Measurements from ENCODE around the gene KIF1C. TPM values are rescaled to one million over a fixed set of nuclear protein-coding genes. Genes with fewer than 3 reads are reported as not detected.
"Not testable (repeated sequence)": the region's sequence is repeated elsewhere in the genome, so short reads cannot be mapped to it uniquely, and the experiment has no call there.

The KIF1C gene
- polyA plus RNA-seq, 3 donors = 36.0 to 113 (median 78.9) TPM

DNA sequence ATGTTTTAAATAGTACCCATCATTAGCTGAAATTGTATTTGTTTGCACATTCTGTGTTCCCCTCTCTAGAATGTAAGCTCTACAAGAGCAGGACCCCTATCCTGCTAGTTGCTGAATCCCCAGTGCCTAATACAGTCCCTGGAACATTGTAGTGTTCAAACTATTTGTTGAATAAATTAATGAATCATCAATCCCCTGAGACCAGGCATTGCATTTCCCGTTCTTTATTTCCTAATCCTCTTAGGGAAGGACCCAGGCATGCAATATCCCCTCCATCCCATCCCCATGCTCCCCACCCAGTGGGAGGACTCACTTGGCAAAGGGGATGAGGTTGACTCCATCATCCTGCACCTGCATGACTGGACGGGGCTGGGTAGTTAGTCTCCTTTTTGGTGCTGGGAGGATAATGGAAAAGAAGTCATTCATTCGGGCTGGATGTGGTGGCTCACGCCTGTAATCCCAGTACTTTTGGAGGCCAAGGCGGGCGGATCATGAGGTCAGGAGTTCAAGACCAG lies 3.6 kb upstream of the KIF1C start:
- H3K27ac ChIP-seq (ENCODE audit: low read depth, low read length) = no peak overlapping the region
- 78 to 86% (median 84%) methylated on average over 6 of the region's 6 CpGs for whole genome bisulfite sequencing, 3 donors

DNA sequence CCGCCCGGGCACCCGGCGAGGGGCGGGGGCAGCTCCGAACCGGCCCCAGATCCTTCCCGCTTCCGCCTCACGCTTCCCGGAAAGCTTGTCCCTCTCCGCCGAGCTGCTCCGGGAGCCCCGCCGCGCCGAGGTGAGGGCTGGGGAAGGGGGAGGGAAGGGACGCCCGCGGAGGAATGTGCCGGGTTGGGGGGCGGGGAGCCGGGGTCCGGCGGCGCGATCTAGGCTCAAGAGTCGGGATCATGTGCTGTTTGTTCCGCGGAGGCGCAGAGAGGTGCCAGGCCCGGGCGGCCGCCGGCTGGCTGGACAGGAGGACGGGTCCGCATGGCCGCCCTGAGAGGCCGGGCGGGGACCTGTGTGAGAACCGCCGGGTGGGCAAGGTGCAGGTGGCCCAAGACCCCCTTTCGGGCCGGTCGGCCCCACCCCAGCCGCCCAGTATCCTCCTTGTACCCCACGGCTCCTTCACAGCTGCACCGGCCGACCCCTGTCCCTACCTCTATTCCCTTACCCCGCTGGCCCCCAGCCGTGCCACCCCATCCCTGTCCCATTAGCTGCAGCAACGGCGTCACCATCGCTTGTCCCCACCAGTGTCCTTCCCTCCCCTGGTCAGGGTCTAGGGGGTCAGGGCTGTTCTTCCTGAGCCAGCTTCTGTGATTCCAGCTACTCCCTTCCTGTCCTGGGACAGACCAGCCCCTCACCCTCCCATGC lies 429 bp downstream of the KIF1C start:
- WGBS, 3 donors = 1 to 2% (median 2%) methylated on average over 42 to 55 of the region's 55 CpGs
- H3K27ac ChIP-seq (ENCODE audit: low read depth, low read length) = no peak overlapping the region

DNA sequence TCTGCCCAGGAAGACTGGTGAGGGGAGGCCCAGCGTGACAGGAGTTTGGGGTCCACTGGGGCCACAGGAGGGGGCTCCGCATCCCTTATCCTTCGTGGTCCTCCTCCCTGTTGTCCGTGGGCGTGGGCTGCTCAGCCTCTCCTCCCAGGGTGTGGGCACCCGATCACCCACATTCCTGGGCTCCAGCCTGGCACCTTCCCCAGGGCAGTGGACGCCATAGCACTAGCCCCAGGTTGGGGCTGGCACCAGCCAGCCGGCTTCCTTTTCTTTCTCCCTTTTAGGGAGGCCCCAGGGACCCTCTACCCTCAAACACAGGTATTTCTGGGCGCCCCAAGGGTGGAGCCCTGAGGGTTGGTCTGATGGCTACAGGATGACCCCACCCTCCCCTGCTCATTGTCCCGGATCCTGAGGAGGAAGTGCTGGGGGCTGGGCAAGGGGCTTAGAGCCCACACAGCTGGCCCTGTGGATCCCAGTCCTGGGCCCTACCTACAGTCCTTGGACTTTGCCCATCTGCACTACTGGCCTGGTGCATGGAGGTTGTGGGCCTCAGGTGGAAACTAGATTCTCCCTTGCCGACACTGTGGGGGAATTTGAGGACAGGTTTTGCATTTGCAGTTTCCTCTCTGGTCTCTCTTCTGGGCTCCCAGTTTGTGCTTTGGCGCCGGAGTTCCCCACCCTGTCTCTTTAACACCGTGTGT lies 1.1 kb downstream of the KIF1C start:
- no peak overlapping the region for H3K27ac ChIP-seq (ENCODE audit: low read depth, low read length)
- WGBS, 3 donors = 12 to 30% (median 20%) methylated on average over 14 of the region's 14 CpGs

DNA sequence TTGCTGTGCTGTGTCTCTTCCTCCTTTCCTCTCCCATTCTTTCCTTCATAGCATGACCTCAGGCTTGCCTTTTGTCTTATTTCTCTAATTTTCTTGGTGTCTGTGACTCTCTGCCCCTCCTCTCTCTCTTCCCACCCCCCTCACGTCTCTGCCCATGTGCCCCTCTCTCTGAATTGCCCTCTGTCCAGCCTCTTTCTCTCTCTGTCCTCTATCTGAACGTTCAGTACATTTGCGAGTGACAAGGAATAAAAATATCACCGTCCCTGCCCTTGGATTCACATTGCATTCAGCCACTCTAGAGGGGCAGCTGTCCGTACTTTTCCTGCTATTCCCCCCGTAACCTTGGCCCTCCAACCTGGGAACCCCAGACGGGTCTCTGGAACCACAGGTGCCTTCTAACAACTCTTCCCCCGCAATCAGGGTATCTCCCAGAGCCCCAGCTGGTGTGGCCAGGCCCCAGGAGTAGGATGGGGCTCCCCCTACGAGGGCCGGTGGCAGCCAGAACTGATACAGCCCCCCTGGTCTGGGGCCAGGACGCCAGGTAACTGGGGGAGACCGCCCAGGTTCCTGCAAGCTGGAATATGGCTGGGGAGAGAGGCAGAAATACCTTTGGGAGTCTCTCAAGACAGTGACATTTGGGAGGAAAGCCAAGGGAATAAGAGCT lies 1.8 kb downstream of the KIF1C start:
- no peak overlapping the region for H3K27ac ChIP-seq (ENCODE audit: low read depth, low read length)
- 39 to 78% (median 69%) methylated on average over 12 of the region's 12 CpGs for WGBS, 3 donors

DNA sequence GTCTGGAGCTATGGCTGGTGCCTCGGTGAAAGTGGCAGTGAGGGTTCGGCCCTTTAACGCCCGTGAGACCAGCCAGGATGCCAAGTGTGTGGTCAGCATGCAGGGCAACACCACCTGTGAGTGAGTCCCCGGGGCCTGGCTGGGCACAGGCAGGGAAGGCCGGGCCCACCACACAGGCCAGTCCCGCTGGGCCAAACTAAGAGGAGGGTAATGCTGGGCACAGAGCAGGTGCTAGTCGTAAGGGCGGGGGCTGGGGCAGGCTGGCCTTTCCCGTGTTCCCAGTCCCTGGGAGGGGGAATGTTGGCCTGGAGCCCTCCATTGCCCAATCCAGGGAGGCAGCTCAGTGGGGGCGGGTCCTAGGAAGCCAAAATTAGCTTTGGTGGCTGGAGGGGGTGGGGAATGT lies 2.5 kb downstream of the KIF1C start:
- no peak overlapping the region for H3K27ac ChIP-seq (ENCODE audit: low read depth, low read length)
- 40 to 67% (median 61%) methylated on average over 11 of the region's 11 CpGs for WGBS, 3 donors

DNA sequence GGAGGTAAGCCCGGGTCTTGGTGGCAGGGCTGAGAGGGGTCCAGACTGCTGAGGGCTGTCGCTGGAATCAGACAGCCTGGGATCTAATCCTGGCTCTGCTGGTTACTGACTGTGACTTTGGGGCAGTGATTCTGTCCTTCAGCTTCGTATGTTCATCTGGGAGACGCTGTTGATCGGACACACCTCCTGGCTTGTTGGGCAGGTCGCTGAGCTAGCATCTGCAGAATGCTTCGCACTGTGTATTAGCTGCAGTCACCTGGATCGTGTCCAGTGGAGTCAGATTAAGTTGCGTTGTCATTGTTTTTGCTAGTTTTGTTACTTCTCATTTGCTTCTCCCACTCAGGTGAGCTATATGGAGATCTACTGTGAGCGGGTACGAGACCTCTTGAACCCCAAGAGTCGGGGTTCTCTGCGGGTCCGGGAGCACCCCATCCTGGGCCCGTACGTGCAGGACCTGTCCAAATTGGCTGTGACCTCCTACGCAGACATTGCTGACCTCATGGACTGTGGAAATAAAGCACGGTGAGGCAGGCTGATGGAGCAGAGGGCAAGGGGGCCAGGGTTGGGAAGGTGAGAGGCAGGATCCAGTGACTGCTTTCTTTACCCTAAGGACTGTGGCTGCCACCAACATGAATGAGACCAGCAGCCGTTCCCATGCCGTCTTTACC lies 4.5 kb downstream of the KIF1C start:
- 92 to 94% (median 93%) methylated on average over 20 of the region's 20 CpGs for WGBS, 3 donors
- H3K27ac ChIP-seq (ENCODE audit: low read depth, low read length) = no peak overlapping the region

DNA sequence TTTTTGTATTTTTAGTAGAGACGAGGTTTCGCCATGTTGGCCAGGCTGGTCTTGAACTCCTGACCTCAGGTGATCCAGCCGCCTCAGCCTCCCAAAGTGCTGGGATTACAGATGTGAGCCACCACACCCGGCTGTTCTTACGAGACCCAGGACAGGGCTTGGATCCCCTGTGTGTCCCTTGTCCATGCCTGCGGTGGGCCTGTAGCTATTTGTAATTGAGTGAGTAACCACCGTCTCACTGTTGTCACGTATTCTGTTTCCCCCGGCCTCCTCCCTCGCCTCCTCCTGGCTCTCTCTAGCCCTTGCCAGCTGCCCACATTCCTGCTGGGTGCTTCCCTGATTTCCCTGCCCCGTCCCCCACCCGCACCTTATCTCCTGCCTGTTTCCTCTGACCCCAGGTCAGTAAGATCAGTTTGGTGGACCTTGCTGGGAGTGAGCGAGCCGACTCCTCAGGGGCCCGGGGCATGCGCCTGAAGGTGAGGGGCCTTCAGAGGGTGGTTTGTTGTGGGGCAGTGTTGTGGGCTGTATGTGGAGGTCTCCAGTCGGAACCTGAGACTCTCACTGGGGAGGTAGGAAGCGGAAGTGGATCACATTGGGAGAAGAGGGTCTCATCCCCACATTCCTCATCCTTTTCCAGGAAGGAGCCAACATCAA lies 5.6 kb downstream of the KIF1C start:
- WGBS, 3 donors = 94 to 96% (median 94%) methylated on average over 18 of the region's 18 CpGs
- no peak overlapping the region for H3K27ac ChIP-seq (ENCODE audit: low read depth, low read length)

DNA sequence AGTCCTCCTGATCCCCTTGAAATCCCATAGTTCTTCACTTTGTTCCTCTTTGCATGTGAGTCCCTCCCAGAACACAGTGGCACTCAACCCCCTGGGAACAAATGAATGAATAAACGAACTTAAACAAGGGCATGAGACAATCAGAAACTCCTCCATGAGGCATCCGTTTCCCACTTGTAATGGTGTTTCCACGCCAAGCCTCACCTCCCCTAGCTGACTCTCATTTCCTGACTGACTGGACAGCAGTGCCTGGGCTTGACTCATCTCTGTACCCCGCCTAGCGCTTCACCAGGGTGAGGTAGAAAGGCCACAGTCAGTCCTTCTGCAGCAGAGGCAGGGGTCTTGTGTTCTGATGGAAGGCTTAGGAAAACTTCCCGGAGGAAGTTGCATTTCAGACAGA lies 14.2 kb downstream of the KIF1C start:
- H3K27ac ChIP-seq (ENCODE audit: low read depth, low read length) = no peak overlapping the region
- WGBS, 3 donors = 75 to 86% (median 78%) methylated on average over 6 of the region's 6 CpGs

DNA sequence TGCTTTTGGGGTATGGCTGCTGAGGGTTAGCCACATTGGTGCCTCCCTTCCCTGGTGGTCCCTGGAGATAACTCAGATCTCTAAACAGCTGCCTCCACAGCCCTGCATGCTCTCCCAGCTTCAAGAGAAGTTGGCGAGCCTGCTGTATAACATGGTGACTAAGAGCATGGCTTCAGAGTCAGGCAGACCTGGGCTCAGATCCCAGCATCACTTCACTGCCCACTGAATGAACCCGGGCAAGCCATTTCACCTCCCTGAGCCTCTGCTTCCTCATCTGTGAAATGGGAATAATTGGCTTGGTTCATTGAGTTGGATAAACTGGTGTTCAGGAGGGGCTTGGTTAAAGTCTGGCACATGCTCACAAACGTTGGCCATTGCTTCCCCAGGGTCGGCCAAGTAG lies 16.6 kb downstream of the KIF1C start:
- H3K27ac ChIP-seq (ENCODE audit: low read depth, low read length) = no peak overlapping the region
- 83 to 89% (median 83%) methylated on average over 4 of the region's 4 CpGs for WGBS, 3 donors

DNA sequence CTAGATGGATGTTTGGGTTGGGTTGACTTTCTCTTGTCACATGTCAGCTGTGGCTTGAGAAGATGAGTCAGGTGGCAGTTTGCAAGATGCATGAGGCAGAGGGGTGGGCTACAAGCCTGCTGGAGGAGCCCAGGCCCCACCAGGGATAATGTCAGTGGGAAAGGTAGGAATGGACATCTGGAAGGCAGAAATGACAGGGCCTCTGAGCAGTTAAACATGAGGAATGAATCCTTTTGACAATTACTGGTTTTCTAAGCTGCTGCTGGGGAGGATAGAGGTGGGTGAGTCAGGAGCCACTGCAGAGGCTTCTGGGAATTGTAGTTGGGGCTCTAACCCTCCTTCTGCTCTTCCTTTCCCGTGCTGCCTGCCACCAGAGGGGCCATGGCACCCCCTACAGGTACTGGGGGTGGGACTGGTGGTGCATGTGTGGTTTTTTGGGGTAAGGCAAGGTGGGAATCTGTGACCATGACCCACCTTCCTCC lies 21.8 kb downstream of the KIF1C start:
- WGBS, 3 donors = 31 to 53% (median 43%) methylated on average over 1 of the region's 1 CpG

DNA sequence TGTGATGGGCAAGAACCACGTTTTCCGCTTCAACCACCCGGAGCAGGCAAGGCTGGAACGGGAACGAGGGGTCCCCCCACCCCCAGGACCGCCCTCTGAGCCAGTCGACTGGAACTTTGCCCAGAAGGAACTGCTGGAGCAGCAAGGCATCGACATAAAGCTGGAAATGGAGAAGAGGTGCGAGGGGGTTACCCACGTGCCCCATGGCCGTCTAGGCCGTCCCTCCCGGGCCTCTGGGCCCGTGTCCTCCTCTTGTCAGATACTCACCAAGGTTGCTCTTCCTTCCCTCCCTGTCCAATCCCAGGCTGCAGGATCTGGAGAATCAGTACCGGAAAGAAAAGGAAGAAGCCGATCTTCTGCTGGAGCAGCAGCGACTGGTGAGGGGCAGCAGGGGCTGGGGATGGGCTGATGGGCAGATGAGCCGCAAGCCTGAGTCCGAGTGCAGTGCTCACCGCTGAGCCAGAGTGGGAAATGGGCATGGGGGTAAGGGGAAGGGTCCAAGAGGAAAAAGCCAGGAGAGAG lies 22.8 kb downstream of the KIF1C start:
- WGBS, 3 donors = 86 to 88% (median 87%) methylated on average over 20 of the region's 20 CpGs

More for the DNA sequence above, 21.8 kb downstream of the KIF1C start:
- H3K27ac ChIP-seq (ENCODE audit: low read depth, low read length) = no peak overlapping the region

DNA sequence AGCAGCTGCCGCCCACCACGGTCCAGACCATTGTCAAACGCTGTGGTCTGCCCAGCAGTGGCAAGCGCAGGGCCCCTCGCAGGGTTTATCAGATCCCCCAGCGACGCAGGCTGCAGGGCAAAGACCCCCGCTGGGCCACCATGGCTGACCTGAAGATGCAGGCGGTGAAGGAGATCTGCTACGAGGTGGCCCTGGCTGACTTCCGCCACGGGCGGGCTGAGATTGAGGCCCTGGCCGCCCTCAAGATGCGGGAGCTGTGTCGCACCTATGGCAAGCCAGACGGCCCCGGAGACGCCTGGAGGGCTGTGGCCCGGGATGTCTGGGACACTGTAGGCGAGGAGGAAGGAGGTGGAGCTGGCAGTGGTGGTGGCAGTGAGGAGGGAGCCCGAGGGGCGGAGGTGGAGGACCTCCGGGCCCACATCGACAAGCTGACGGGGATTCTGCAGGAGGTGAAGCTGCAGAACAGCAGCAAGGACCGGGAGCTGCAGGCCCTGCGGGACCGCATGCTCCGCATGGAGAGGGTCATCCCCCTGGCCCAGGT lies 24.5 kb downstream of the KIF1C start:
- no peak overlapping the region for H3K27ac ChIP-seq (ENCODE audit: low read depth, low read length)
- WGBS, 3 donors = 95 to 96% (median 95%) methylated on average over 27 to 30 of the region's 30 CpGs

More for the DNA sequence above, 22.8 kb downstream of the KIF1C start:
- no peak overlapping the region for H3K27ac ChIP-seq (ENCODE audit: low read depth, low read length)

DNA sequence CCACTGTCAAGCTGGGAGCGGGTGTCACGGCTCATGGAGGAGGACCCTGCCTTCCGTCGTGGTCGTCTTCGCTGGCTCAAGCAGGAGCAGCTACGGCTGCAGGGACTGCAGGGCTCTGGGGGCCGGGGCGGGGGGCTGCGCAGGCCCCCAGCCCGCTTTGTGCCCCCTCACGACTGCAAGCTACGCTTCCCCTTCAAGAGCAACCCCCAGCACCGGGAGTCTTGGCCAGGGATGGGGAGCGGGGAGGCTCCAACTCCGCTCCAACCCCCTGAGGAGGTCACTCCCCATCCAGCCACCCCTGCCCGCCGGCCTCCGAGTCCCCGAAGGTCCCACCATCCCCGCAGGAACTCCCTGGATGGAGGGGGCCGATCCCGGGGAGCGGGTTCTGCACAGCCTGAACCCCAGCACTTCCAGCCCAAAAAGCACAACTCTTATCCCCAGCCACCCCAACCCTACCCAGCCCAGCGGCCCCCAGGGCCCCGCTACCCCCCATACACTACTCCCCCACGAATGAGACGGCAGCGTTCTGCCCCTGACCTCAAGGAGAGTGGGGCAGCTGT lies 25.9 kb downstream of the KIF1C start:
- WGBS, 3 donors = 85 to 91% (median 90%) methylated on average over 21 to 29 of the region's 29 CpGs
- no peak overlapping the region for H3K27ac ChIP-seq (ENCODE audit: low read depth, low read length)

DNA sequence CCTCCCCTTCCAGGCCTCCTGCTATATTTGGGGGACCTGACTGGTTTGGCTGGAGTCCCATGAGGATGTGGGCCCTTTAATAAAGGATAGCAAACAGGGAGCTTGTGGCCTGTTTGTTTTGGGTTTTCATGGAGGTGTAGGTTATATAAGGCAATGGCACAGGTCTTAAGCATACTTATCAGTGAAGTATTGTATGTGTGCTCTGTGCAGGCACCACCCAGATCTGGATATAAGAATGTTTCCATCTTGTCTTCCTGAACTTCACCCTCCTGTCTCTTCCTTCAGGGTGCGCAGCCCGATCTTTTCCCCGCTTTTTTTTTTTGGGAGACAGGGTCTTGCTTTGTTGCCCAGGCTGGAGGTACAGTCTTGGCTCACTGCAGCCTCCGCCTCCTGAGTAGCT lies 26.9 kb downstream of the KIF1C start:
- no peak overlapping the region for H3K27ac ChIP-seq (ENCODE audit: low read depth, low read length)
- WGBS, 3 donors = 87 to 98% (median 93%) methylated on average over 4 of the region's 4 CpGs

DNA sequence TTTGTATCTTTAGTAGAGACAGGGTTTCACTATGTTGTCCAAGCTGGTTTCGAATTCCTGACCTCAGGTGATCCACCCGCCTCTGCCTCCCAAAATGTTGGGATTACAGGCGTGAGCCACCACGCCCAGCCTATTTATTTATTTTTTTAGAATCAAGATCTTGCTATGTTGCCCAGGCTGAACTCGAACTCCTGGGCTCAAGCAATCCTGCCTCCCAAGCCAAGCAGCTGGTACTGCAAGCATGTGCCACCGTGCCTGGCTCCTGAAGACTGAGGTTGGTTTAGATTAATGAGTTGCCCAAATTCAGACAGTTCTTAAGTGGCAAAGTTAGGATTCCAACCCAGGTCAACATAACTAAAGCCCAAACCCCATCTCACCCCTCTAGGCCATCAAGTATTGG lies 29.5 kb downstream of the KIF1C start:
- H3K27ac ChIP-seq (ENCODE audit: low read depth, low read length) = no peak overlapping the region
- 82 to 91% (median 90%) methylated on average over 6 of the region's 6 CpGs for WGBS, 3 donors

DNA sequence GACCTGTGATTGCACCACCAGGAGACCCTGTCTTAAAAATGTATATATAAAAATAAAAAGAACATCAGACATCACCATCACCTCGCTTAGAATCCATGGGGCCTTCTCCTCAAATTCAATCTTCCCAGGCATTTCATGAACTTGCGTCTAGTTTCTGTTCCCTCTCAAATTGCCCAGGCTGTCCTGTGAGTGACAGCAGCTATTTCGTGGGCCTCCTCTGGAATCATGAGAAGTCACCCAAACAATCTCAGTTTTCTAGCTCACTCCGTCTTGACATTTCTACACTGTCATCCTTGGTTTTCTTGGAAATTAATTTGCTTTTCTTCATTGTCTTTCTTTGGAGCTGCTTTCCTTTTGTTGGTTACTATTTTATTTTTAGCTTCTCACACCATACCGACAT lies 30.2 kb downstream of the KIF1C start:
- 75 to 81% (median 78%) methylated on average over 5 of the region's 5 CpGs for WGBS, 3 donors
- H3K27ac ChIP-seq (ENCODE audit: low read depth, low read length) = no peak overlapping the region

DNA sequence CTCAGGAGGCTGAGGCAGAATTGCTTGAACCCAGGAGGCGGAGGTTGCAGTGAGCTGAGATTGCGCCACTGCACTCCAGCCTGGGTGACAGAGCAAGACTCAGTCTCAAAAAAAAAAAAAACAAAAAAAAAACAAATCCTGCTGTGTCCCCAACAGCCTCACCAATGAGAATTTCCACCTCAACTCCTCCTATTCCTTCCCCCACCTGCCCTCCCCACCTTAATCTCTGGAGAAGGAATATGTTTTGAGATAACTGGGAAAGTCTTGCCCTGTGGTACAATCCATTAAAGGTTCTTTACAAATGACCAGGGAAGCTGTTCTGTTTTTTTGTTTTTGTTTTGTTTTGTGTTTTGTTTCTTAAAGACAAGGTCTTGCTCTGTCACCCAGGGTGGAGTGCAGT lies 32.4 kb downstream of the KIF1C start:
- WGBS, 3 donors = 59 to 73% (median 70%) methylated on average over 2 of the region's 2 CpGs

More for the DNA sequence above, 32.4 kb downstream of the KIF1C start:
- H3K27ac ChIP-seq (ENCODE audit: low read depth, low read length) = not testable (repeated sequence)

Measured in adipose tissue (tissue), 3 donors.